Right atrium auricular region (tissue), 2 donors: ENCODE results near the gene SCMH1. TPM values are rescaled to one million over a fixed set of nuclear protein-coding genes. Genes with fewer than 3 reads are reported as not detected.
A peak's percentile ranks its signal among the peaks of the same experiment; 100 is the strongest.

Experiments
- DNase-seq: peaks from one replicate; pipeline ENCODE4 v3.0.0-alpha.2; 2019; ENCODE audit warnings: low spot score
- H3K27ac ChIP-seq, 2 donors: fragments of 200-600 bp; sonication (generic); 1 replicate in 1 of 2; 2 replicates in 1 of 2; pipeline ENCODE4 v1.5.1; 2016 to 2019
- H3K27me3 ChIP-seq, 2 donors: fragments of 200-600 bp; sonication (generic); one replicate each; pipeline versions ENCODE4 v1.5.1 to v1.6.0; 2017 to 2019
- H3K36me3 ChIP-seq: fragments of 200-600 bp; sonication (generic); one replicate; pipeline ENCODE4 v1.5.1; 2016
- H3K4me1 ChIP-seq, 2 donors: fragments of 200-600 bp; sonication (generic); one replicate each; pipeline versions ENCODE4 v1.5.1 to v1.6.0; 2017 to 2019
- H3K4me3 ChIP-seq, 2 donors: fragments of 200-600 bp; sonication (generic); 1 replicate in 1 of 2; 2 replicates in 1 of 2; pipeline ENCODE4 v1.5.1; 2017 to 2019; ENCODE audit warnings: mild to moderate bottlenecking in 1 of 2, moderate library complexity in 1 of 2
- H3K9me3 ChIP-seq, 2 donors: fragments of 200-600 bp; sonication (generic); one replicate each; pipeline ENCODE4 v1.5.1; 2019
- CTCF ChIP-seq, 2 donors: fragments of 200-600 bp; sonication (generic); IDR thresholded peaks; one replicate each; pipeline ENCODE4 v1.5.1; 2019; ENCODE audit warnings: antibody characterized with exemption in 2 of 2
- total RNA-seq, 2 donors: library from RNA; depleted of rRNA; stranded (reverse); fragments of >200 nt; gene quantifications; one replicate each; pipeline ENCODE4 v1.1.0, GENCODE V29; 2016

The SCMH1 gene
- total RNA-seq, 2 donors from 2014 or later, result 50.1 to 62.5 TPM

GRCh38 chr1:40987439-40988276, 254.4 kb downstream of the SCMH1 start:
- Histone ChIP-seq H3K36me3 (peaks cover 51% of the 10 kb centered on the region), H3K4me3 (no peak overlapping the region), H3K4me1 (peaks cover 0 to 17% of the 10 kb centered on the region in 2 donors), H3K27ac (peak overlapping the region; percentile 10 to 39), H3K27me3 (no peaks in the 10 kb centered on the region), H3K9me3 (no peaks in the 10 kb centered on the region)
- TF ChIP-seq CTCF (IDR thresholded peaks at IDR 0.05), result no peak
- DNase-seq, result no peak

- no peak for DNase-seq
- TF ChIP-seq CTCF (IDR thresholded peaks at IDR 0.05), result no peak
- Histone ChIP-seq H3K4me1 (peaks cover 0 to 17% of the 10 kb centered on the region in 2 donors), H3K27me3 (no peaks in the 10 kb centered on the region), H3K9me3 (no peaks in the 10 kb centered on the region), H3K4me3 (no peak overlapping the region), H3K36me3 (peaks cover 44% of the 10 kb centered on the region), H3K27ac (peak overlapping the region in 1 of 2 donors; percentile 10)
These were observed 255.2 kb downstream of the SCMH1 start for GRCh38 chr1:40986956-40987355.

GRCh38 chr1:40986328-40986783, 255.8 kb downstream of the SCMH1 start:
- no peak for DNase-seq
- Histone ChIP-seq H3K4me3 (no peak overlapping the region), H3K27me3 (no peaks in the 10 kb centered on the region), H3K36me3 (peaks cover 38% of the 10 kb centered on the region), H3K4me1 (peaks cover 0 to 19% of the 10 kb centered on the region in 2 donors), H3K27ac (peak overlapping the region in 1 of 2 donors; percentile 10), H3K9me3 (no peaks in the 10 kb centered on the region)
- no peak for TF ChIP-seq CTCF (IDR thresholded peaks at IDR 0.05)

GRCh38 chr1:40985875-40986274, 256.2 kb downstream of the SCMH1 start:
- Histone ChIP-seq H3K27me3 (no peaks in the 10 kb centered on the region), H3K27ac (no peak overlapping the region), H3K4me1 (peaks cover 0 to 24% of the 10 kb centered on the region in 2 donors), H3K36me3 (peaks cover 33% of the 10 kb centered on the region), H3K9me3 (no peaks in the 10 kb centered on the region), H3K4me3 (no peak overlapping the region)
- no peak for DNase-seq
- TF ChIP-seq CTCF (IDR thresholded peaks at IDR 0.05), result no peak

GRCh38 chr1:40985161-40985560, 256.9 kb downstream of the SCMH1 start:
- Histone ChIP-seq H3K36me3 (peaks cover 32% of the 10 kb centered on the region), H3K9me3 (no peaks in the 10 kb centered on the region), H3K27me3 (no peaks in the 10 kb centered on the region), H3K4me3 (no peak overlapping the region), H3K4me1 (peaks cover 0 to 31% of the 10 kb centered on the region in 2 donors), H3K27ac (no peak overlapping the region)
- TF ChIP-seq CTCF (IDR thresholded peaks at IDR 0.05), result no peak
- DNase-seq, result no peak
